Anterior cingulate cortex (tissue), 58 donors: Measurements from ENCODE around the gene SELENOM.

Experiments used
- DNase-seq, 58 donors: peaks; one replicate each; lab custom pipeline; 2025; lab: John Stamatoyannopoulos, UW

The SELENOM gene

GRCh38 chr22:31093086-31093850 lies 14.1 kb downstream of the SELENOM start:
- peak in 49 of 58 donors; percentile 13 to 80 (median 50) for DNase-seq

GRCh38 chr22:31092161-31092560 lies 15.2 kb downstream of the SELENOM start:
- no peak for DNase-seq

GRCh38 chr22:31091106-31091975 lies 16.0 kb downstream of the SELENOM start:
- DNase-seq: no peak

GRCh38 chr22:31090217-31091085 lies 16.9 kb downstream of the SELENOM start:
- no peak for DNase-seq

GRCh38 chr22:31089160-31090100 lies 17.9 kb downstream of the SELENOM start:
- DNase-seq: peak in 32 of 58 donors; percentile 7 to 52 (median 28)

GRCh38 chr22:31088233-31088986 lies 19.0 kb downstream of the SELENOM start:
- no peak for DNase-seq

GRCh38 chr22:31087744-31088215 lies 19.6 kb downstream of the SELENOM start:
- no peak for DNase-seq

- DNase-seq: no peak
These were observed 20.6 kb downstream of the SELENOM start for GRCh38 chr22:31086703-31087330.

- no peak for DNase-seq
These were observed 21.4 kb downstream of the SELENOM start for GRCh38 chr22:31085928-31086327.

GRCh38 chr22:31085493-31085824 lies 21.9 kb downstream of the SELENOM start:
- peak in 45 of 58 donors; percentile 45 to 84 (median 70) for DNase-seq

- peak in 55 of 58 donors; percentile 49 to 85 (median 73) for DNase-seq
These were observed 22.4 kb downstream of the SELENOM start for GRCh38 chr22:31084811-31085492.

- peak in 1 of 58 donors; percentile 27 for DNase-seq
These were observed 23.2 kb downstream of the SELENOM start for GRCh38 chr22:31083923-31084810.

- DNase-seq: no peak
These were observed 24.0 kb downstream of the SELENOM start for GRCh38 chr22:31083377-31083768.

GRCh38 chr22:31082606-31083376 lies 24.6 kb downstream of the SELENOM start:
- no peak for DNase-seq

- DNase-seq: no peak
These were observed 25.3 kb downstream of the SELENOM start for GRCh38 chr22:31081963-31082605.
